Panc1 (cell line): ENCODE data around the gene OTUD1. TPM values are rescaled to one million over a fixed set of nuclear protein-coding genes. Genes with fewer than 3 reads are reported as not detected.

Source experiments
- ATAC-seq: fragments of 200-7000 bp; cut with Tn5 transposase; 2 replicates; pipeline ENCODE4 v1.9.1; 2020; ENCODE audit warnings: mild to moderate bottlenecking, moderate library complexity
- BruUV-seq: library from RNA; stranded (reverse); fragments of 400-500 nt; replicated peaks from 2 replicates; lab custom pipeline; 2021; lab: Mats Ljungman, UMichigan
- CTCF ChIA-PET: fragments of 300-600 bp; sonication (Branson Sonifier 250); formaldehyde crosslinking; loops from one replicate; lab custom pipeline; 2022; ENCODE audit warnings: antibody characterized with exemption; lab: Charles Lee
- POLR2A ChIA-PET: fragments of 300-600 bp; sonication (Branson Sonifier 250); formaldehyde crosslinking; loops from one replicate; lab custom pipeline; 2022; ENCODE audit warnings: antibody characterized with exemption; lab: Charles Lee
- DNase-seq: peaks from one replicate; pipeline ENCODE4 v3.0.0-alpha.2; 2010; ENCODE audit warnings: low read depth, low spot score
- H3K27ac ChIP-seq: 2 replicates; pipeline ENCODE4 v1.5.1; 2011; ENCODE audit warnings: mild to moderate bottlenecking, low read length, inconsistent platforms
- H3K27me3 ChIP-seq: fragments of 200-500 bp; sonication (Bioruptor generic); 2 replicates; pipeline ENCODE4 v1.6.0; 2014; ENCODE audit warnings: low read length, inconsistent platforms; ENCODE audit not compliant: control insufficient read depth, insufficient read depth
- H3K36me3 ChIP-seq: fragments of 200-500 bp; sonication (Bioruptor generic); 2 replicates; pipeline ENCODE4 v1.5.1; 2014; ENCODE audit warnings: inconsistent platforms, mild to moderate bottlenecking, low read length, moderate library complexity; ENCODE audit not compliant: control insufficient read depth, insufficient read depth
- H3K4me1 ChIP-seq: 2 replicates; pipeline ENCODE4 v1.5.1; 2011; ENCODE audit warnings: inconsistent platforms, mild to moderate bottlenecking, low read length, moderate library complexity; ENCODE audit not compliant: control insufficient read depth, insufficient read depth
- H3K4me3 ChIP-seq, 2 experiments: 2 replicates each; pipeline ENCODE4 v1.5.1; 2011 to 2012; ENCODE audit warnings: low read depth in 2 of 2, low read length in 2 of 2, mild to moderate bottlenecking in 2 of 2, inconsistent platforms in 1 of 2, moderate library complexity in 1 of 2
- H3K9me3 ChIP-seq: fragments of 200-500 bp; sonication (Bioruptor generic); 2 replicates; pipeline ENCODE4 v1.5.1; 2014; ENCODE audit warnings: low read depth, mild to moderate bottlenecking, inconsistent platforms, low read length, moderate library complexity; ENCODE audit not compliant: control insufficient read depth, insufficient read depth
- CTCF ChIP-seq: fragments of 450-650 bp; IDR thresholded peaks from 2 replicates; pipeline ENCODE4 v1.5.1; 2017; ENCODE audit warnings: mild to moderate bottlenecking
- POLR2AphosphoS5 ChIP-seq: IDR thresholded peaks from 2 replicates; pipeline ENCODE4 v1.6.1; 2012; ENCODE audit warnings: mild to moderate bottlenecking, low read depth, low read length, moderate library complexity
- REST ChIP-seq, 2 experiments: IDR thresholded peaks; 2 replicates each; pipeline ENCODE4 v1.6.1; 2011 to 2012; ENCODE audit warnings: low read depth in 2 of 2, control low read depth in 1 of 2, low read length in 1 of 2, mild to moderate bottlenecking in 1 of 2, moderate library complexity in 1 of 2; ENCODE audit not compliant: insufficient read depth in 1 of 2
- SIN3A ChIP-seq: IDR thresholded peaks from 2 replicates; pipeline ENCODE4 v1.6.1; 2012; ENCODE audit warnings: low read depth, mild to moderate bottlenecking, low read length, moderate library complexity, borderline replicate concordance; ENCODE audit not compliant: insufficient read depth
- TCF7L2 ChIP-seq: IDR thresholded peaks from 2 replicates; pipeline ENCODE4 v1.6.1; 2011; ENCODE audit warnings: mild to moderate bottlenecking, low read depth, low read length, inconsistent platforms
- in situ Hi-C: cut with HindIII; loops from 2 replicates; pipeline ENCODE4 v1.10.0; 2016; ENCODE audit warnings: low sequenced_read_pairs, low pct_unique_long_range_greater_than_20kb
- intact Hi-C: fragments of 100-400 bp; cut with micrococcal nuclease; formaldehyde crosslinking; loops from one replicate; pipeline ENCODE4 v1.10.0; 2022; ENCODE audit not compliant: unreplicated experiment
- total RNA-seq: library from RNA; stranded (reverse); gene quantifications from one replicate; pipeline ENCODE4 v1.2.1, GENCODE V29; 2021; ENCODE audit not compliant: unreplicated experiment

OTUD1 gene
- total RNA-seq, 1 experiment from 2014 or later = 2.8 TPM

GRCh38 chr10:23448802-23449570, 10.1 kb downstream of the OTUD1 start:
- ChIA-PET POLR2A (no interaction called here), CTCF (no interaction called here)
- no peak overlapping the region for H3K4me3 ChIP-seq
- in situ Hi-C loops = no loop called here
- no TSS peak for BruUV-seq
- no peak for TF ChIP-seq SIN3A
- TF ChIP-seq CTCF = no peak
- TF ChIP-seq REST (IDR thresholded peaks at IDR 0.05; ENCODE audit: insufficient read depth in 1 of 2, low read depth in 2 of 2, low read length in 1 of 2) = no peak
- TF ChIP-seq POLR2AphosphoS5 = no peak
- TF ChIP-seq TCF7L2 = no peak
- no peaks in the 10 kb centered on the region for H3K36me3 ChIP-seq
- no peaks in the 10 kb centered on the region for H3K4me1 ChIP-seq
- intact Hi-C loops = no loop called here
- no peak overlapping the region for H3K27ac ChIP-seq
- H3K9me3 ChIP-seq = no peaks in the 10 kb centered on the region
- ATAC-seq = no peak
- H3K27me3 ChIP-seq = no peaks in the 10 kb centered on the region
- no peak for DNase-seq

GRCh38 chr10:23452033-23452655, 13.3 kb downstream of the OTUD1 start:
- Histone ChIP-seq H3K9me3 (no peaks in the 10 kb centered on the region), H3K36me3 (no peaks in the 10 kb centered on the region), H3K4me3 (no peak overlapping the region), H3K27me3 (no peaks in the 10 kb centered on the region), H3K27ac (no peak overlapping the region), H3K4me1 (no peaks in the 10 kb centered on the region)
- DNase-seq = no peak
- CTCF ChIA-PET = interaction anchor here (0.7 kb wide), 1 partner anchor 264 kb away, joined by 3 read pairs; no protein-coding TSS in a partner anchor
- no peak for TF ChIP-seq POLR2AphosphoS5
- TF ChIP-seq TCF7L2 = no peak
- TF ChIP-seq CTCF = no peak
- no peak for TF ChIP-seq SIN3A
- POLR2A ChIA-PET = no interaction called here
- ATAC-seq = no peak
- intact Hi-C loops = no loop called here
- BruUV-seq = no TSS peak
- in situ Hi-C loops = no loop called here
